Measurements from ENCODE around the gene HOTAIR.

The HOTAIR gene

DNA sequence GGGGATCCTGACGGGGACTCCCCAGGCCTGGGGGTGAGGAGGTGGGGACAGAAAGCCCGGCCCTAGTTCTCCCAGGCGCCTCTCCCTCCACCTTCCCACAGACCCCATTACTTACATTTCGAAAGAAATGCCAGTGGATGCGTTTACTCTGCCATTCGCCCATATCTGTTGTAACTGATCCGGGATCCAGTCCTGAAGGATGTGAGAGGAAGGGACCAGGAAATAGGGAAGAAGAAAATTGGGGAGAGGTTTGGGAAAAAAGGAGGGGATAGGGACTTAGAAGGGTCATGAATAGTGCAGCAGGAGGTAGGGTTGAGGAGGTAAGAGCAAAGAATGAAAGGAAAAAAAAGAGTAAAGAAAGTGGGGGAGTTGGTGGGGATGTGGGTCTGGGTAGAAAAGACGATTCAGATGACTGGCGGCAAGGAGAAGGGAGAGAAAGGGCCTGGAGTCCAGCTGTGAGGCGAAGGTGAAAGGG lies 18.9 kb downstream of the HOTAIR start:
- DNase-seq, result no peak

- no peak for DNase-seq
Observed at GRCh38 chr12:53955036-53955775, 19.5 kb downstream of the HOTAIR start.

GRCh38 chr12:53954694-53955035 lies 20.1 kb downstream of the HOTAIR start, which contains the start of gene HOXC12:
Gene HOXC12, plus strand, starts transcription at chr12:53954903. Its CDS starts 27 bp downstream, at chr12:53954930.
- no peak for DNase-seq

DNA sequence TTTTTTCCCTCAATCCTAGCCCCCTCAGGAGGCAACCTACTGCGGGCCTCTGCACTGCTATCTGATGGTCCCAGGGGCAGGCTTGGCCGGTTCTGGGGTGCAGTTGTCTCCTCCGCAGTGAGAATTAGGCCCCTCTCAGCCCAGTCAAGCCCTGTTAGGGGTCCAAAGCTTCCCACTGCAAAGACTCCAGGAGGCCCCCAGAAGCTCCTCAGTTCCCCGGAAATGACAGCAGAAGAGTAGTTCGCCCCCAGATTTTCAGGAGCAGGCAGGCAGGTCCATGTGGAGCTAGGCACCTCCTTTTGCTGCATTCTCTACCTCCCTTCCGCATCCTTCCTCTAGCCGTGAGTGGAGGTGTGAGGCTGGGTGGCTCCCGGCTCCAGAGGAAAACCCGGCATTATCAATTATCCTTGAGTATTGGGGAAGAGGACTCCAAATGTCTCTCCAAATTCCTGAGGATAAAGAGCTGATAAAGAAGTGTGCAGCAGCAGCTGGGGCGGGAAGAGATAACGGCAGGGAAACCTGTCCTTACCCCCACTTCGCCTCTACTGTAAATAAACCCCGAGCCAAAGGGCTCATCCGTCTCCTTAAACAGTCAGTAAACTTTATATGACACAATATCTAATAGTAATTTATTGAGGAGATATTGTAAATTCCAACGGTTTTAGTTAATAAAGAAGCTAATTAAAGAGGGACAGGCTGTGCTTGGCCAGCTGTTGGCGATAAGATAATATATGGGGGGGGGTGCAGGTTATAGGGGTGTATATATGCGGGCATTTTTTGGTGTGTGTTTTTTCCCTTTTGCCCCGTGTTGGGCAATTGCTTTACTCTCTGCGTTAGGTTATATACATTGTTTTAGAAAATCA lies 20.7 kb downstream of the HOTAIR start:
- DNase-seq, result no peak

DNA sequence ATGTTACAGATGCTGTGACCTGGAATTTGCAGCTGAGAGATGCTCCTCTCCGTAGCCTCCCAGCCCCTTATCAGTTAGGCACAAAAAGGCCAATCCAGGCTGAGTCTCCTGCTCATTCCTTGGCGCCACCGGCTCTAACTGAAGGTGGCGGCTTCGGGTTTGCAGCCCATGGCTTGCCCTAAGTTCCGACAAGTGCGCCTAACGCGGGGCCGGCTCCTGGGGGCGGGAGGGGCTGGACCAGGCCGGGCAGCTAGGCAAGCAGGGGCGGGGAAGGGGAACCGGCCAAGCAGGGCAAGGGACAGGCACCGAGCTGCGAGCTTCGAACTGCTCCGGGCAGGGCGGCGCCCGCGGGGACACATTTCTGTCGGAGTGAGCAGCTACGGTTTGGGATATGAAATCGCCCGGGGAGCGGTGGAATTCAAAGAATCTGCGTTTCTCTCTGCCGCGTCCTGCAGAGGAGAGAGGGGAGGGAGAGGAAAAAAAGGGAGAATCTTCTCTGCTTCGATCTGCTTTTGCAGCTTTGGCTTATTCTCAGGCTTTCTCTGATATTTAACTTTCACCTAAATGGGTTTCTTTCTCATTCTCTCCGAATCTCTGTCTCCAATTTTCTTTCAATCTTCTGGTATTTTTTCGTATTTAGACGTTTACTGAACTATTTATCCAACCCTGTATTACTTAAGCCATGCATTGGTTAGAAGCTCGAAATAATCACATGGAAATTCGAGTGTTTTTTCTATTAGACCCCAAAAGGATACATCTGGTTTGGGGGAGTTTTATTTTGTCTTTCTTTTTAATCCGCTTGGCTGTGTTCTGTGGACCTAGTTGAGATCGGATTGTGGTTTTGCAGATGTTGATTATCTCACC lies 21.7 kb downstream of the HOTAIR start:
- no peak for DNase-seq

DNA sequence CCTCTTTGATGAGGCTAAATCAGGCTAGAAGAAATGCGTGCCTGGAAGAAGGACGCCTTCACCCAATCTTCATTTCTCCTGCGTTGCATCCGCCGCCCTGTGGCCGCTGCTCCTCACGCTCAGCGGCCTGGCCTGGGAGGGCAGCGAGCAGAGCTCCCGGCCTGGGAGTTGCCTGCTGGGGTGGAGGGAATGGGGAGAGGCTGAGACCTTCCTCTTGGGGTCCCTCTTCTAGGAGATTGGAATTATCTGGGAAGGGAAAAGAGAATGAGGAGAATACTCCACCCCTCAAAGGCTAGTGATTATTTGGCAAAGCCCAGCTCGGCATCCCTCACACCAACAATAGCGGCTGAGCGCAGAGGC lies 22.4 kb downstream of the HOTAIR start:
- no peak for DNase-seq

DNA sequence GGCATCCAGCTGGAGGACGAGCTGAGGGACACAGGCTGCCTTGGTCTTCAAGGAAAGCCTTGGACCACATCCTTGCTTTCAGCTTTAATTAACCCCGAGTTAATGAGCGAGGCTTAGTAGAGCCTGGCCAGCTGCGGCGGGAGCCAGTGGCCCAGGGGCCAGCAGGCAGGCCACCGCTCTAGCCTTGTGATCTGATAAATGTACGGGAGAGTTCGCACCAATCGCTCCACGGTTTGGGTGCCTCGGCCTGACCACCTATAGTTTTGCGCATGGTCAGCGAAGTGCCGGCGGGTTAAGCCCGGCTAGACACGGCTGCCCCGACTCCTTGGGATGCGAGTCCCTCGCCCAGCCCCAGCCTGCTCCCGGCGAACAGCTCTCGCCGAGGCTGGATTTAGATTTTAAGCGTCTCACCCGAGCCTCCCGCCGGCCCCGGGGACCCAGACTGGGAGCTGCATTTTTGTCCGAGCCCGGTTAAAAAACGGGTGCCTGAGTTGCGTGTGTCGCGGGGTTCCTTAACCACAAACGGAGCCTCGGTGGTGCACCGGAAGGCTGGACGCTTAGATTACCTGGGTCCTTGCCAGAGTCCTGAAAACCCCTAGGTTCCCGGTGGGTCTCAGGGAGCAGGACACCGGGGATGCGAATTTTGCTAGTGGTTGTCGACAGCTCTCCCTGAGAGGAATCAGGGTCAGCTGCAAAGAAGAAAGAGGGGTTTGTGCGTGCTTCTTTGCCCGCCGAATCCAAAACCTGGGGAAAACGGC lies 23.0 kb downstream of the HOTAIR start:
- DNase-seq, result no peak

GRCh38 chr12:53950789-53951576 lies 23.8 kb downstream of the HOTAIR start:
- no peak for DNase-seq

DNA sequence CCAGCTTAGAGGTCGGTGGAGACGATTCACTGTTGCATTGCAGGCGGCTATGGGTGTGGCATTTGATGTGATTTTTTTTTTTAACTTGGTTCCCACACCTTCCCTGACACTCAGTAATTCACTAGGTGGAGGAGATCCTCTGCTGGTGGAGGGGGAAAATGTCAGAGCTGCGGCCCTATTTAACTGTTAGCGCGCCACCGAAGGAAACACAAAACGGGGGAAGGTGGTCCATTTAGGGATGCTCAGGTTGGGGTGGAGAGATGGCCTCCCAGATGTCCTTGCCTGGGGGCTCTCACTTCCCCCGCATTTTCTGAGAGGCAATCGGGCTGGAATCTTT lies 24.3 kb downstream of the HOTAIR start:
- no peak for DNase-seq

DNA sequence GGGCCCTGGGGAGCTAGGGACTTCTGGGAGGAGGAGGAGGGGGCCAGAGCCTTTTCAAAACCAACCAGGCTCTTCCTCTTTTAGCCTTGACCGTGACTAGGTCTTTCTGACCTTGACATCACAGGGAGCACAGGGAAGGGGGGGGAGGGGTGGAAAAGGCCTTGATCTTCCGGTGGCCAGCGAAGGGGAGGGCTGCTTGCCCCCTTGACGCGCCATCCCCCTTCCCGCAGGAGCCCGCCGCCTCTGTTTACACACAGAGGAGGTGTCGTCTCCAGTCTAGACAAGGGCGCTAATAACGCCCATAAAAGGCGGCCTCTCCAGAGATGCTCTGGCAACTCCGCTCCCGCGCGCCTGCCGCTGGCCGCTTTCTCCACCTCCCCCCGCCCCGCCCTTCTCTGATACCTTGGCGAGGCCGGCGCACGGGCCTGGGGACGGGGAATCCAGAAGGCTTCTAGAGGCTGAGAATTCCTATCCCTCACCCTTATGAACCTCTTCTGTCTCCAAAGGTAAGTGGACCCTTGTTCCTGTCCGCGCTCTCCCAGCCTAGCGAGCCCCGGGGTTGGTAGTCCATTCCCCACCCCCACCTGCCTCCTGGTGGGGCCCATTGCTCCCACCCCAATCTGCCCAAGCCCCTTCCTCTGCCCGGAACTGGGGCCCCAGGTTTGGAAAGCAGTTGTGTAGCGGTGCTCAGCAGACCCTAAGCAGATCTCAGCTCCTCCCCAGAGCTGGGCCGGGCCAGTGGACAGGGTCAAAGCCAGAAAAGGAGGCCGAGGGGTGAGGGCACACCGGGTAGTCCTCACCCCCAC lies 24.9 kb downstream of the HOTAIR start:
- no peak for DNase-seq

DNA sequence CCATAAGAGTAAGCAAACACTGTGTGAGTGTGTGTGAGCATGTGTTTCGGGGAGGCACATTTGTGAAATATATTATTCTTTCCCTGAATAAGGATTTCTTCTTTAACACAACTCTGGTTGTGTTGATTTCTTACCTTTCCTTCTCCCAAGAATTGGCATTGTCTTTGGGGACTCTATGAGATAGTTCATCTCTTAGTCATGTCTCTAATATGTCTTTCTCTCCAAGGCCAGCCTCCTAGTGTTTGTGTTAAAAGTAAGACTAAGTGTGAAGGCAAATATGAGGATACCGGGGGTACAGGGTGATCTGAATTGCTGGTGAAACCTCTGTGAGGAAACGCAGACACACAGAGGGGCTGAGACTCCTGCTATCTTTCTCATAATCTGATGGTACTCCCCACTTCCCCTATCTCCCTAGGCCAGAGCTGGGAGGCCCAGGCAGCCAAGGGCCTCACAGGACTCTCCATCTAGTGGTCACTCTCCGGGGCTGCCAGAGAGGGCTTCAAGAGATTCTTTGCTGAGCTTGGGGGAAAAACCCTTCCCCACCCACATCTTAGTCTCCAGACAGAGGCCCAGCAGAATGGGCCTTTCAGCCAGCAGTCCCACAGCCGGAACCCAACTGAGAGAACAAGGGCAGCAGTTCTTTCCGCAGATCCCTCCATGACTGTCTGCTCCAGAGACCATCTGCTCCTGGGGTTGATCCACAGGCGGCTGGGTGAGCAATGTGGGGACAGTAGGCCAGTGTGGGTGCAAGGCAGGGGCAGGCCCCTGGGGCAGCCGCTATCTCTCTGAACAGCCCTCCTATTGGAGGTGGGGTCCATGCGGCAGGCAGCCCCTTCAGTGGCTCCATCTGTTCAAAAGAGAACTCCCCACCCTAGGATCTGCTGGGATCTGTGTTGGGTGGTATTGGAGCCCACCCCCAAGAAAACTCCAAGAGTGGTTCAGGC lies 25.8 kb downstream of the HOTAIR start:
- no peak for DNase-seq

DNA sequence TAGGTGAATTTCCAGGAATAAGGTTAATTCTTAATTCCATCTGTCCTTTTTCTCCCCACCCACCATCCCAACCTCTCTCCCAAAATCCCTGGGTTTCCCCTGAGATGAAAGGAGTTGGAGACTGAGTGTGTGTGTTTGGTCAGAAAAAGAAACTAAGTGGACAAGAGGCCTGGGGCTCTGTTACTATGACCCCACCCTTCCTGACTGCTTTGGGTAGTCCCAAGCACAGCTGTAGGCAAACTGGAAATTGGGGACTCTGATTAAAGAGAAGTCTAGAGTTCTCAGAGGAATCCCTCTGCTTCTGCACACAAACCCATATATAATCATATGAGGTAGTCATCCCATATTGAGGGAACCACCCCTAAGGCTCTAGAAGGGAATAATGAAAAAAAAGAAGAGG lies 27.0 kb downstream of the HOTAIR start:
- no peak for DNase-seq

GRCh38 chr12:53944907-53945847 lies 29.6 kb downstream of the HOTAIR start:
- no peak for DNase-seq

DNA sequence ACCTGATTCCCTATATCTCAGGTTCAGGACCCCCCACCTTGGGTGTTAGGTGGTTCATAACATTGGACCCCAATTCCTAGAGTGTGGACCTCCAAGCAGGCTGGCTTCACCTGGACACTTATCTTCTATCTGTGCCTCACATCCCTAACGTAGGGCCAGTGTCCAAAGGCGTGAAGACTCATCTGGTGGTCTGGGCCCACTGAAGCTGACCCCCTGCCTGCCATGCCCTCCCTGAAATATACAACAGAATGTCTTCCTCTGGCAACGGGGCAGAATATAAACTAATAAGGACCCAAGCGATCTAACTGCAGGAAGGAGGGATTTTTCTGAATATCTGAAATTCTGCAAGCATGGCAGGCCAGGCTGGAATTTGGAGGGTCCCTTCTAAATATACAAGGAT lies 30.5 kb downstream of the HOTAIR start:
- no peak for DNase-seq

DNA sequence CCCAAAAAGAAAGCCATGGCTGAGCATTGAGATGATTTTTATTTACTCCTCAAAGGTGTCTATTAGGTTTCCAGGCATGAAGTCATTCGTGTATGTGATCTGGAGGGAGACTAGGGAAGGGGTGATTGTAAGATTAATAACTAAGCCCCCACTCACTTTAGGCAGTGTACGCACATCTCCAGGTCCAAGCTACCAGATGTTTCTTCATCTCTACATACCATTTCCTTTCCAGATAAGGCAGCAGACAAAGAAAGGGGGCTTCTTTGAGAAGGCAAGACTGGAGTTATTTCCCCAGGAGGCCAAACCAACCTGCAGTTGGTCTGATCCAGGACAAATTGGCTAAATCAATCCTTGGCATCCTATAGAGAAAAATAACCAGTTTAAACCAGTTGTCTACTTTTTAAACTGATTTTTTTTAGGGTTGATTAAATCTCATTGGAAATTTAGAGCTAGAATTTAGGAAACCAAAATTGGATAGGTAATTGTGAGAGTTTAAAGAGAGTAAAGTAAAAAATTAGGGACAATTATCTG lies 32.2 kb downstream of the HOTAIR start:
- DNase-seq, result no peak

DNA sequence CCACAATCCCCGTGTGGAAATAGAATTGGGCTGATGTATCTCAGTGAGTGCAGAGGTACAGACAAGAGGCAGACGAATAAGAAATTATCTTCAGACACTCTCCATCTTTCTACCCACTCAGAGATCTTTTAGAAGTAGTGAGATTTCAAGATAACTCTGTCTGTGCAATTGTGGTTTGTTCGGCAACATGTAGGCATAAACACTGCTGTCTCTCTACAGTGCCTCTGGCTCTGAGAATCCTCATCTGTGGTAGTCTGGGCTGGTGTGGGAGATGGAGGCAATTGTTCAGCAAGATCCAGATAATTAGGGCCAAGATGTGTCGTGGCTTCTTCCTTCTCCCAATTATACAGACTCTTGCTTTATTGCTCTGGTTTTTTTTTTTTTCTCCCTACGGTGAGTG lies 33.0 kb downstream of the HOTAIR start:
- DNase-seq, result no peak

DNA sequence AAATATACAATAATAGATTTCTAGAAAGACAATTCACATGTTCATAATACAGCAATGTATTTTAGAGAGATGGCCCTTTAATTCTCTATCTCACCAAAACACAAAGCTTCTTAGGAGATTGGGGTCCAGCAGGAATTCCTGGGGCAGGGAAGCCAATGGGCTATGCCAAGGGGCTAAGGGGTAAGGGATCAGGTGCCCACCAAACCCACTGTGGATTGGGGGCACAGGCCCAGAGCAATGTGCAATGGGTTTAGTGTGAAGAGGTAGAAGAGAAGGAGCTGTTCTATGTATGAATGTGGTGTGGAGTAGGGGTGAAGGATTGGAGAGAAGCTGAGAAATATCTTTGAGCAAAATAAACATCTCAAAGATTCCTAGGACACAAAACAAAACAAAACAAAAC lies 33.6 kb downstream of the HOTAIR start:
- no peak for DNase-seq

- no peak for DNase-seq
Observed at GRCh38 chr12:53940443-53941014, 34.2 kb downstream of the HOTAIR start.
